Nephron progenitor cell (in vitro differentiated cells): ENCODE data around the gene FAM47E.

Experiments used
- DNase-seq: peaks from one replicate; pipeline ENCODE4 v3.0.0; 2021
- H3K27ac Mint-ChIP-seq: 2 replicates; pipeline ENCODE4 v1.8.0; 2021; ENCODE audit warnings: mild to moderate bottlenecking, moderate library complexity, mixed read lengths
- H3K27me3 Mint-ChIP-seq: 2 replicates; pipeline ENCODE4 v1.8.0; 2021; ENCODE audit warnings: mild to moderate bottlenecking, low read depth, mixed read lengths; ENCODE audit not compliant: poor library complexity
- H3K36me3 Mint-ChIP-seq: 2 replicates; pipeline ENCODE4 v1.8.0; 2021; ENCODE audit warnings: low read depth, mixed read lengths
- H3K4me1 Mint-ChIP-seq: 2 replicates; pipeline ENCODE4 v1.8.0; 2021; ENCODE audit warnings: mixed read lengths
- H3K4me3 Mint-ChIP-seq: 2 replicates; pipeline ENCODE4 v1.8.0; 2021; ENCODE audit warnings: mild to moderate bottlenecking, moderate library complexity, mixed read lengths
- H3K9me3 Mint-ChIP-seq: 2 replicates; pipeline ENCODE4 v1.8.0; 2021; ENCODE audit warnings: mild to moderate bottlenecking, moderate library complexity, mixed read lengths
- TF ChIP-seq, protein P1 (sequence below): fragments of 200-600 bp; sonication (generic); IDR thresholded peaks from 2 replicates; pipeline ENCODE4 v1.5.0; 2021; ENCODE audit warnings: antibody characterized with exemption

Gene FAM47E

DNA sequence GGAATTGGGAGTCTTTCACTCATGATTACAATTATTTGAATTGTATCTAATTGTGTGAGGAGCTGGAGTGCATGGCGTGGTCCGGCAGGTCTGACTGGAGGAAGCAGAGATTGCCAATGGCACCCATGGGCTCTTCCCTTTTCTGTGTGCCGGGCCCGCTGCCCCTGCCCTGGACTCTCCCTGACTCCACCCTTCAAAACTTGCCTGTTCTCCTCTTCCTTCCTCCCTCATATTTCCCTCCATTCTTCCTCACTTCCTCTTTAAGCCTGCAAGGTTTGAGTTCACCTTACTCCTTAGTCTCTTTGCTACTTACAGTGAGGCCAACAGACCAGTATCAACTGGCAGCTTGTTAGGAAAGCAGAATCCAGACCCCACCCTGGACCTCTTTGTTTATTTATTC, 48.5 kb downstream of the FAM47E start:
- peaks cover 14% of the 10 kb centered on the region for H3K36me3 Mint-ChIP-seq
- peaks cover 42% of the 10 kb centered on the region for H3K9me3 Mint-ChIP-seq
- H3K4me1 Mint-ChIP-seq: peaks cover 12% of the 10 kb centered on the region
- no peak overlapping the region for H3K27ac Mint-ChIP-seq
- TF ChIP-seq, protein P1, sequence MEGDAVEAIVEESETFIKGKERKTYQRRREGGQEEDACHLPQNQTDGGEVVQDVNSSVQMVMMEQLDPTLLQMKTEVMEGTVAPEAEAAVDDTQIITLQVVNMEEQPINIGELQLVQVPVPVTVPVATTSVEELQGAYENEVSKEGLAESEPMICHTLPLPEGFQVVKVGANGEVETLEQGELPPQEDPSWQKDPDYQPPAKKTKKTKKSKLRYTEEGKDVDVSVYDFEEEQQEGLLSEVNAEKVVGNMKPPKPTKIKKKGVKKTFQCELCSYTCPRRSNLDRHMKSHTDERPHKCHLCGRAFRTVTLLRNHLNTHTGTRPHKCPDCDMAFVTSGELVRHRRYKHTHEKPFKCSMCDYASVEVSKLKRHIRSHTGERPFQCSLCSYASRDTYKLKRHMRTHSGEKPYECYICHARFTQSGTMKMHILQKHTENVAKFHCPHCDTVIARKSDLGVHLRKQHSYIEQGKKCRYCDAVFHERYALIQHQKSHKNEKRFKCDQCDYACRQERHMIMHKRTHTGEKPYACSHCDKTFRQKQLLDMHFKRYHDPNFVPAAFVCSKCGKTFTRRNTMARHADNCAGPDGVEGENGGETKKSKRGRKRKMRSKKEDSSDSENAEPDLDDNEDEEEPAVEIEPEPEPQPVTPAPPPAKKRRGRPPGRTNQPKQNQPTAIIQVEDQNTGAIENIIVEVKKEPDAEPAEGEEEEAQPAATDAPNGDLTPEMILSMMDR: no peak
- peaks cover 18% of the 10 kb centered on the region for H3K27me3 Mint-ChIP-seq
- no peak for DNase-seq
- H3K4me3 Mint-ChIP-seq: no peak overlapping the region

DNA sequence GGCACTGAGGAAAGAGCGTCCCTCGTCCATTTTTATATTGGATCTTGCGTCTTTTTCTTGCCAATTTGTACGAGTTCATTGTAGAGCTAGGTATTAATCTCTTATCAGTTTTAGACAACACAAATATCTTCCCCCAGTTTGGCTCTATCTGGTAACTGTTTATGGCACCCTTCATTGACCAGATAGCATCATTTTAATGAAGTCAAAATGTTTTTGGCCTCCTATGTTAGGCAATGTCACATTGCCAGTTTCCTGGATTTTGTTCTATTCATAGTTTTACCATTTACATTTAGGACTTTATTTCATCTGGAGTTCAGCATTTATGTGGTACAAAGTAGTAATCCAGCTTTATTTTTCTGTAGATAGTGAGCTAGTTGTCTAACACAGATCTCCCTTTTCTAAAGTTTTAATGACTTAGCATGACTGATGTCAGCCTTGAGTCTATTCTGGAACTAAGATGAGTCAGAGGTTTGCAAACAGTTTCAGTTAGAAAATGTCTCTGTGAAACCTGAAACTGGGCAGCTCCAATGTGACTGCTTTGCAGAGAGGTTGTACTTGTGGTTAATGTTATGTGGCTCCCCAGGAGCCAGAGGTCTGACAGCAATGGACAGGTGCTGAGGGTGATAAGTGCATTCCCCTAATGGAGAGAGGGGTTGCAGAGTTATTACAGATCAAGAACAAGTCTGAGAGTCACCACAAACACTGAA, 49.7 kb downstream of the FAM47E start:
- DNase-seq: no peak

DNA sequence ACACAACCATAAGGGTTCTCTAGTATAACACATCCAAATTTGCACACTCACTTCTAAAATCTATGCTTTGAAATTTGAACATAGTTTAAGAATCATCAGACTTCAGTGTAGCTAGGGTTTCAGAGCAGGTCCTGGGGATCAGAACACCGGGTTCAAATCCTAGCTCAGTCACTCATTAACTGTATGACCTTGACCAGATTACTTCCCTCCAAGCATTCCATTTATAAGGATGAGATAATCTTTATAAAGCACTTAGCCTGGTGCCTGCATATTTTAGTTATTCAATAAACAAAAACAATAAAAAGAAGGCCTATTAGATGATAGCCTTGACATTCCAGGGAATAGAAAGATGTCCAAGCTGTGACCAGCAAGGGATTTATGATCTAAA, 50.2 kb downstream of the FAM47E start:
- Mint-ChIP-seq H3K4me3 (no peak overlapping the region), H3K9me3 (peaks cover 31% of the 10 kb centered on the region), H3K4me1 (peaks cover 20% of the 10 kb centered on the region), H3K36me3 (peaks cover 6% of the 10 kb centered on the region), H3K27ac (no peak overlapping the region), H3K27me3 (peaks cover 28% of the 10 kb centered on the region)
- TF ChIP-seq, protein P1: no peak
- no peak for DNase-seq

More for the DNA sequence above, 49.7 kb downstream of the FAM47E start:
- TF ChIP-seq, protein P1: no peak
- peaks cover 28% of the 10 kb centered on the region for H3K27me3 Mint-ChIP-seq
- H3K27ac Mint-ChIP-seq: no peak overlapping the region
- peaks cover 20% of the 10 kb centered on the region for H3K4me1 Mint-ChIP-seq
- H3K4me3 Mint-ChIP-seq: no peak overlapping the region
- peaks cover 10% of the 10 kb centered on the region for H3K36me3 Mint-ChIP-seq
- H3K9me3 Mint-ChIP-seq: peaks cover 36% of the 10 kb centered on the region

DNA sequence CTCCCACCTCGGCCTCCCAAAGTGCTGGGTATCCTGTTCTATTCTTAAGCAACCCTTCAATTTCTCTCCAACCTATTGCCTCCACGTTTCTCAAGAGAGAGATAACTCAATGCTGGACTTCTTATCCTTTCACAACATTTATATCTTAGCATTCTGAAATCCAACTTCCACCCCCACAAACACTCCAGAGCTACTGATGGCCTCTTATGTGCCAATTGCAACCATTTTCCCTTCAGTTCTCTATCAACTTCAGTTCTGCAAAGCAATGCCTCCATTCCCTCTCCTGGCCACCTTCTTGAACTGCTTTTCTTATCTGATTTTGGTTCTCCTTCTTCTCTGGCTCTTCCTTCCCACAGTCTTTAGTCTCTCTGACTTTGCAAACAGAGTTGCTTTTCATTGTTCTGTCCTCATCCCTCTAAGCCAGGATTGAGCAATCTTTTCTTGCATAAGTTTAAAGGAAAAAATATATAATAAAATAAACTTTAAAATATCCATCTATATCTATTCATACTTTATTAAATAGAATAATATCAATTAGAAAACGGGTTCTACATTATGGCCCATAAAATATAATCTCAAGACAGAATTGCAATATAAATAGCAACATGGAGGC, 51.4 kb downstream of the FAM47E start:
- H3K4me1 Mint-ChIP-seq: peaks cover 20% of the 10 kb centered on the region
- H3K27me3 Mint-ChIP-seq: peaks cover 29% of the 10 kb centered on the region
- peaks cover 6% of the 10 kb centered on the region for H3K36me3 Mint-ChIP-seq
- H3K4me3 Mint-ChIP-seq: no peak overlapping the region
- DNase-seq: no peak
- H3K27ac Mint-ChIP-seq: no peak overlapping the region
- H3K9me3 Mint-ChIP-seq: peaks cover 19% of the 10 kb centered on the region
- TF ChIP-seq, protein P1: no peak

DNA sequence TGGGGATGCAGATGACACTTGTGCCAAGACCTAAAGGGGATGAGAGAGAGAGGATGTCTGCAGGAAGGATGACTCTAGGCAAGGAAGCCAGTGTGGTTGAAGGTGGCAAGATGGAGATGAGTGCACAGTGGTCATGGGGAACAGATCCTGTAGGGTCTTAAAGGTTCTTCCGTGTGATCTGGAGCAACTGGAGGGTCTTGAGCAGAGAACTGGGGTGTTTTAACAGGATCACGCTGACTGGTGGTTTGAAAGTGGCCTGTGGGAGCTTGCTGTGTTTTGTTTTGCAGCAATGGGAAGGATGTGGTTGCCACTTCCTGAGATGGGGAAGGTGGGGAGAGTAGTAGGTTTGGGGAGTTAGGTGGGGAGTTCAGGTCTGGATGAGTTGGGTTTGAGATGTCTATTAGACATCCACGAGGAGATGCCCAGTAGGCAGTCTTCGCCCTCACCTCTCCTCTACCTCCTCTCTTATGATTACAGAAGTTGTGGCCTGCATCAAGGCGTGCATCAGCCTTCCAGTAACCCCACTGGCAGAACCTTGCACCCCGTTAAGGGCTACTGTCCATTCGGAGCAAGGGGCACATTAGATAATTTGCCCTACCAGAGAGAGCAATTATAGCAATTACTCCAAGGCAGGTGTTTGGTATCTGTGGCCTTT, 53.6 kb downstream of the FAM47E start:
- peaks cover 15% of the 10 kb centered on the region for H3K36me3 Mint-ChIP-seq
- H3K4me3 Mint-ChIP-seq: peak overlapping the region; percentile 91
- DNase-seq: no peak
- no peak overlapping the region for H3K27ac Mint-ChIP-seq
- H3K9me3 Mint-ChIP-seq: peaks cover 2% of the 10 kb centered on the region
- H3K4me1 Mint-ChIP-seq: peaks cover 34% of the 10 kb centered on the region
- TF ChIP-seq, protein P1: no peak
- peaks cover 27% of the 10 kb centered on the region for H3K27me3 Mint-ChIP-seq
